Stimulated activated CD4-positive, alpha-beta T cell treated with anti-CD3 and anti-CD28 coated beads, Interleukin-12 subunit alpha, Interleukin-12 subunit beta, amount 100 ng/mL, for 24 hours (primary cell): Measurements from ENCODE around the gene CT47A7.
"Not testable (repeated sequence)": the region's sequence is repeated elsewhere in the genome, so short reads cannot be mapped to it uniquely, and the experiment has no call there.

Experiments used
- DNase-seq, 2 experiments: peaks; one replicate each; pipeline ENCODE4 v3.0.0-alpha.2; 2020; ENCODE audit warnings: low read depth in 2 of 2

Gene CT47A7

DNA sequence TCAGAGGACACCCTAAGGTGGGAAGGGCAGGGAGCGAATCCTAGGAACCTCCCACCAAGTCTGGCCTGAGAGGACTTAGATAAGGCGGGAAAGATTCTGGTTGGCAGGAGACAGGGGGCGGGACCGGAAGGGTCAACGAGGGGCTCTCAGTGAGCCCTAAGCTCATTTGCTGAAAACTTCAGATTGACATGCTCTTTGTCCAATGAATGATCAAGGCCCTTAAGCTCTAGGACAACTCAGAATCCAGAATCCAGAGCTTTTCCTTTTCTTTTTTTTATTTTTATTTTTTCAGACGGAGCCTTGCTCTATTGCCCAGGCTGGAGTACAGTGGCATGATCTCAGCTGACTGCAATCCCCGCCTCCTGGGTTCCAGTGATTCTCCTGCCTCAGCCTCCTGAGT is at the start of gene CT47A7:
Gene CT47A7 (minus strand): TSS at position 101 of the 400 bp plus-strand sequence. CDS start 255 bp downstream, outside the sequence.
- not testable (repeated sequence) for DNase-seq

- no peak for DNase-seq
Observed at GRCh38 chrX:121000589-121000988, 44.2 kb upstream of the CT47A7 start.

- DNase-seq: no peak
Observed at GRCh38 chrX:120999413-120999812, 43.0 kb upstream of the CT47A7 start.

GRCh38 chrX:120985660-120986059 is 29.3 kb upstream of the CT47A7 start, which contains the start of gene CT47A1:
Gene CT47A1 (minus strand): TSS chrX:120985760. CDS start chrX:120985529, 231 bp downstream.
- not testable (repeated sequence) for DNase-seq
